CD4-positive, CD25-positive, alpha-beta regulatory T cell (primary cell): ENCODE measurements around the gene ANK3. TPM values are rescaled to one million over a fixed set of nuclear protein-coding genes. Genes with fewer than 3 reads are reported as not detected.
A peak's percentile ranks its signal among the peaks of the same experiment; 100 is the strongest.

Experiments
- ATAC-seq, 2 donors: fragments of 150-1000 bp; cut with Tn5 transposase; one replicate each; pipeline ENCODE4 v1.10.0; 2021; ENCODE audit warnings: low read depth in 2 of 2, moderate number of reproducible peaks in 2 of 2, moderate library complexity in 1 of 2
- DNase-seq, 3 donors: peaks; one replicate each; pipeline versions ENCODE4 v3.0.0 to v3.0.0-alpha.2; 2012 to 2022; ENCODE audit warnings: mixed read lengths in 1 of 3
- H3K27ac ChIP-seq: one replicate; pipeline ENCODE4 v1.7.0; 2013; ENCODE audit warnings: mild to moderate bottlenecking, low read length; ENCODE audit not compliant: insufficient read depth, poor library complexity, severe bottlenecking
- H3K27me3 ChIP-seq: one replicate; pipeline ENCODE4 v1.7.0; 2013; ENCODE audit warnings: low read length; ENCODE audit not compliant: control insufficient read depth, insufficient read depth
- H3K36me3 ChIP-seq: one replicate; pipeline ENCODE4 v1.7.0; 2013; ENCODE audit warnings: mild to moderate bottlenecking, low read length, moderate library complexity; ENCODE audit not compliant: control insufficient read depth, insufficient read depth
- H3K4me1 ChIP-seq: 2 replicates; pipeline ENCODE4 v1.7.0; 2013; ENCODE audit warnings: mild to moderate bottlenecking, low read length; ENCODE audit not compliant: insufficient read depth, control insufficient read depth, poor library complexity, severe bottlenecking
- H3K4me3 ChIP-seq: one replicate; pipeline ENCODE4 v1.7.0; 2013; ENCODE audit warnings: low read depth, mild to moderate bottlenecking, low read length, moderate library complexity
- H3K9me3 ChIP-seq, 2 experiments: 1 replicate in 1 of 2; 2 replicates in 1 of 2; pipeline ENCODE4 v1.7.0; 2013; ENCODE audit warnings: low read length in 2 of 2, mild to moderate bottlenecking in 1 of 2, moderate library complexity in 1 of 2; ENCODE audit not compliant: control insufficient read depth in 2 of 2
- H3K27ac Mint-ChIP-seq, 3 donors: one replicate each; pipeline ENCODE4 v1.8.0; 2020 to 2022; ENCODE audit warnings: mild to moderate bottlenecking in 3 of 3, mixed read lengths in 3 of 3, moderate library complexity in 2 of 3
- H3K27me3 Mint-ChIP-seq: one replicate; pipeline ENCODE4 v1.8.0; 2022; ENCODE audit warnings: mild to moderate bottlenecking, mixed read lengths
- H3K36me3 Mint-ChIP-seq: one replicate; pipeline ENCODE4 v1.8.0; 2020; ENCODE audit warnings: mixed read lengths
- H3K4me1 Mint-ChIP-seq, 4 donors: one replicate each; pipeline ENCODE4 v1.8.0; 2020 to 2022; ENCODE audit warnings: mixed read lengths in 4 of 4, mild to moderate bottlenecking in 1 of 4
- H3K4me3 Mint-ChIP-seq, 4 donors: one replicate each; pipeline ENCODE4 v1.8.0; 2020 to 2022; ENCODE audit warnings: mild to moderate bottlenecking in 4 of 4, mixed read lengths in 4 of 4, moderate library complexity in 3 of 4
- H3K9me3 Mint-ChIP-seq, 7 donors: one replicate each; pipeline ENCODE4 v1.8.0; 2020 to 2022; ENCODE audit warnings: mixed read lengths in 7 of 7, mild to moderate bottlenecking in 3 of 7, moderate library complexity in 2 of 7
- polyA plus RNA-seq, 4 donors: library from polyadenylated mRNA; unstranded; fragments of 300-500 nt; fragmentation: Illumina TruSeq; gene quantifications; one replicate each; pipeline ENCODE4 v1.2.3, GENCODE V29; 2021
- total RNA-seq: library from RNA; stranded (reverse); gene quantifications from one replicate; pipeline ENCODE4 v1.2.3, GENCODE V29; 2022

ANK3 gene
- total and polyA plus RNA-seq, 5 donors from 2014 or later, result 1.8 to 32.6 (median 3.1) TPM

DNA sequence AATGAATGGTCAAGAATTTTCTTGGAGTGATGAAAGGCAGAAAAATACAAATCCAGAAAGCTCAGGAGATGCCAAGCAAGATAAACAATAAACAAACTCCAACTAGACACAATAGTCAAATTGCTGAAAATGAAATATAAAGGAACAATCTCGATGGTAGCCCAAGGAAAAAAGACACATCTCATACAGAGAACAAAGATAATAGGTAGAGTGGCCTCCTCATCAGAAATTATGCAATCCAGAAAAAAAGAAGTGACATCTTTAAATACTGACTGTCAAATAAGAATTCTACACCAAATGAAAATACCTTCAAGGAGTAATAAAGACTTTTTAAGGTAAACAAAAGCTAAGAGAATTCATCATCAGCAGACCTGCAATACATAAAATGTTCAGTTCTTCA lies 150.4 kb downstream of the ANK3 start:
- no peak overlapping the region for H3K27ac ChIP-seq
- no peaks in the 10 kb centered on the region for H3K27me3 Mint-ChIP-seq
- H3K4me3 ChIP-seq, result no peak overlapping the region
- DNase-seq, result no peak
- H3K9me3 ChIP-seq, result no peaks in the 10 kb centered on the region
- no peak overlapping the region for H3K4me3 Mint-ChIP-seq
- H3K36me3 Mint-ChIP-seq, result no peaks in the 10 kb centered on the region
- no peaks in the 10 kb centered on the region for H3K36me3 ChIP-seq
- H3K4me1 Mint-ChIP-seq, result peaks cover 5 to 36% (median 18%) of the 10 kb centered on the region in 4 donors
- peaks cover 6% of the 10 kb centered on the region for H3K4me1 ChIP-seq
- ATAC-seq, result no peak
- no peaks in the 10 kb centered on the region for H3K27me3 ChIP-seq
- H3K9me3 Mint-ChIP-seq, result no peaks in the 10 kb centered on the region
- peak overlapping the region in 1 of 3 donors; percentile 4 for H3K27ac Mint-ChIP-seq

DNA sequence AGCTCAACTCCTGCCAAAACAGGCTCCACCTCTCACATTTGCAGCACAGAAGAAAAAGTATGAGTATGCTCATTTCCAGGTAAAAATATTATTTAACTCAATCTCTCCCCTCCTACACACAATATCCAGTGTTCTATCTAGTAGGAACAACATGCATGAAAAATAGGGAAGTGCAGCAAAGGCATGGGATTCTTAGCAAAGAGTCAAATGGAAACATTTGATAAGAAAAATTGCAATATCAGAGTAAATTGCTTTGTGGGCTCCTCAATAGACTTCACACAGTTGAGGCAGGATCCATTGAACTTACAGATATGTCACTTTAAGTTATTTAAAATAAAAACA lies 150.9 kb downstream of the ANK3 start:
- no peaks in the 10 kb centered on the region for H3K9me3 Mint-ChIP-seq
- no peak overlapping the region for H3K4me3 ChIP-seq
- ATAC-seq (no peak), DNase-seq (no peak)
- no peak overlapping the region for H3K27ac Mint-ChIP-seq
- H3K4me1 ChIP-seq, result peaks cover 6% of the 10 kb centered on the region
- no peaks in the 10 kb centered on the region for H3K27me3 ChIP-seq
- H3K27me3 Mint-ChIP-seq, result no peaks in the 10 kb centered on the region
- H3K36me3 Mint-ChIP-seq, result peaks cover 2% of the 10 kb centered on the region
- no peak overlapping the region for H3K27ac ChIP-seq
- H3K4me1 Mint-ChIP-seq, result peaks cover 5 to 36% (median 18%) of the 10 kb centered on the region in 4 donors
- H3K36me3 ChIP-seq, result no peaks in the 10 kb centered on the region
- H3K4me3 Mint-ChIP-seq, result peak overlapping the region in 1 of 4 donors; percentile 58
- H3K9me3 ChIP-seq, result no peaks in the 10 kb centered on the region

DNA sequence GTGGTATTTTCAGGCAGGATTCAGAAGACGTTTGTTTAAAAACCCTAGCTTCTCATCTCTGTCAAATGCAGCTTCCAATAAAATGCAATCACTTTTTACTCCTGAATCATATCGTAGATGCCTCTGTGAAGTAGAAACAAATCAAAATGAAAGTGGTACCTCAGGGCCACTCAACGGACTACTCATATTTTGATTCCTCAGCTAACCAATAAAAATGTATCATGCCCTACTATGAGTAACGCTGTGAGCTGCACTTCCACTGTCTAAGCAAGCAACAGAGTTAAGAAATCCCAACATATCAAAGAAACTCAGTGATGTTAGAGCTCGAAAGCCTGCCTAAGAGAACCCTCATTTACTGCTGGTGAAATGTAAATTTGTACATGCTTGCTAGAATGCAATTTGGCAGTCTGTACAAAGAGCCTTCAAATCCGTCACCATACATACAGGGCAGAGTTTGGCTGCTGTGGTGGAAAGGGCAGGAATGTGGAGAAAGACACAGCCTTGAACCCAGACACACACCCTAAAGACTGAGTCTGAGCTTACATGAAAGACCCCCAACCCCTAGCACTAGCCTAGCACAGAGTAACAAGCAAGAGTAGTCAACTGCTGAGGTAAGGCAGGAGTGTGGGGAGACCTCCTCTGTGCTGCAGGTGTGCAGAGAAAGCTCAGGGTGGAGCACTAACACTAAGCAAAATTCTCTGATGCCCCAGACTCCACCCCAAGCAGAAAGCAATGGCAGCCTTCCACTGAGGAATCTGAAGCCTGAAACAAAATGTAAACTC lies 151.5 kb downstream of the ANK3 start:
- H3K4me3 ChIP-seq, result peak overlapping the region; percentile 81
- H3K27me3 Mint-ChIP-seq, result no peaks in the 10 kb centered on the region

DNA sequence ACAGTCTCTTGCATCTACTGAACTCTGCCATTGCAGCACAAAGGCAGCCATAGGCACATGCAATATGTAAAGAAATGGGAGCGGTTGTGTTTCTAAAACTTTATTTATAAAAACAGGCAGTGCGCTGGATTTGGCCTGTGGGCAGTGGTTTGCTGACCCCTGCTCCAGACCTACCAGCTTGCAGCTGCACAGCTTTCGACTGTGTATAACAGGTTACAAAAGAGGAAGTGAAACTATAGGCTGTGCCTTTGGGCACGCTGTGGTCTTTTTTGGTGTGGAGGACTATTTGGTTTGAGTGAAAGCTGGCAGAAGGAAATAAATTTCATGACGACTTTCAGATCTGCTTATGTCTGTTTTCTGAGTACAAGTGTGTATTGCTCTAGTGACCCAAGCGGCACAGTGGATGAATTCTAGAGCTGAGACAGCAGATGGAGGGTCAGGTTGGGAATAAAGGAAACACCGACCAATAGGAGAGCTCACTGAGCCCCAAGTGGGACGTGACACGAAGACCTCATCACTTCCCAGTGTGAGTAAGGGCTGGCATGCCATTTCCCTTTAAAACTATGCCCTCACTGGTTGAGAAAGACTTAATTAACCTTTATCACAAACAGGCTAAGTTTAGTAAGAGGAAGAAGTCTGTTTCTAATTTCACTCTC lies 152.7 kb downstream of the ANK3 start:
- Histone ChIP-seq H3K4me3 (peak overlapping the region; percentile 81), H3K27ac (no peak overlapping the region), H3K9me3 (no peaks in the 10 kb centered on the region), H3K4me1 (peaks cover 6% of the 10 kb centered on the region), H3K36me3 (no peaks in the 10 kb centered on the region), H3K27me3 (no peaks in the 10 kb centered on the region)
- H3K27me3 Mint-ChIP-seq, result no peaks in the 10 kb centered on the region
- peaks cover 3% of the 10 kb centered on the region for H3K36me3 Mint-ChIP-seq
- DNase-seq (peak in 1 of 3 donors; percentile 48), ATAC-seq (peak; percentile 62 to 68)
- peaks cover 5 to 36% (median 18%) of the 10 kb centered on the region in 4 donors for H3K4me1 Mint-ChIP-seq
- H3K4me3 Mint-ChIP-seq, result peak overlapping the region; percentile 30 to 87 (median 68)
- no peaks in the 10 kb centered on the region for H3K9me3 Mint-ChIP-seq
- H3K27ac Mint-ChIP-seq, result peak overlapping the region in 2 of 3 donors; percentile 28 to 80

More for the DNA sequence above, 151.5 kb downstream of the ANK3 start:
- Histone ChIP-seq H3K27ac (no peak overlapping the region), H3K9me3 (no peaks in the 10 kb centered on the region), H3K4me1 (peaks cover 6% of the 10 kb centered on the region), H3K36me3 (no peaks in the 10 kb centered on the region), H3K27me3 (no peaks in the 10 kb centered on the region)
- H3K4me3 Mint-ChIP-seq, result peak overlapping the region; percentile 28 to 84 (median 65)
- DNase-seq (peak in 1 of 3 donors; percentile 33), ATAC-seq (peak; percentile 18 to 36)
- peak overlapping the region in 2 of 3 donors; percentile 51 to 79 for H3K27ac Mint-ChIP-seq
- peaks cover 3% of the 10 kb centered on the region for H3K36me3 Mint-ChIP-seq
- no peaks in the 10 kb centered on the region for H3K9me3 Mint-ChIP-seq
- peaks cover 5 to 36% (median 18%) of the 10 kb centered on the region in 4 donors for H3K4me1 Mint-ChIP-seq

DNA sequence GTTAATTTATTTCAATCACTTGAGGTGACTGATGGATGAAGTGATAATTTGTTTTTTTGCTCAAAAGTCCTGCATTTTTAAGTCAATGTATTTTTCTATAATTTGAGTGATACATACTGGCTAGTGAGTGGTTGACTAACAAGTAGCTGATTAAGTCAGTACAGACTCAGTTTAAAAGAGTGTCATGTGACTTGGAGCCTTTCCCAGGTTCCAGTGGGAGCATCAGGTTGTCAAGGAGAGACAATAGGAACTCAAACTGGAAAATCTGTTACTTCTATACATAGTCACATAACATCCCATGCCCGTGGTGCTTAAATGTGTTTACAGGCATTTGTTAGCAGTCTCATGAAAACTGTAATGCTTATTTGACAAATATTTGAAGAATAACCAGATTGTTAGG lies 154.7 kb downstream of the ANK3 start:
- no peaks in the 10 kb centered on the region for H3K27me3 ChIP-seq
- H3K36me3 ChIP-seq, result no peaks in the 10 kb centered on the region
- Mint-ChIP-seq H3K27ac (no peak overlapping the region), H3K36me3 (peaks cover 3% of the 10 kb centered on the region), H3K4me1 (peaks cover 5 to 36% (median 18%) of the 10 kb centered on the region in 4 donors), H3K9me3 (no peaks in the 10 kb centered on the region), H3K4me3 (no peak overlapping the region), H3K27me3 (no peaks in the 10 kb centered on the region)
- DNase-seq, result no peak
- no peaks in the 10 kb centered on the region for H3K9me3 ChIP-seq
- H3K4me1 ChIP-seq, result peaks cover 6% of the 10 kb centered on the region
- H3K27ac ChIP-seq, result no peak overlapping the region
- H3K4me3 ChIP-seq, result no peak overlapping the region
- ATAC-seq, result no peak

DNA sequence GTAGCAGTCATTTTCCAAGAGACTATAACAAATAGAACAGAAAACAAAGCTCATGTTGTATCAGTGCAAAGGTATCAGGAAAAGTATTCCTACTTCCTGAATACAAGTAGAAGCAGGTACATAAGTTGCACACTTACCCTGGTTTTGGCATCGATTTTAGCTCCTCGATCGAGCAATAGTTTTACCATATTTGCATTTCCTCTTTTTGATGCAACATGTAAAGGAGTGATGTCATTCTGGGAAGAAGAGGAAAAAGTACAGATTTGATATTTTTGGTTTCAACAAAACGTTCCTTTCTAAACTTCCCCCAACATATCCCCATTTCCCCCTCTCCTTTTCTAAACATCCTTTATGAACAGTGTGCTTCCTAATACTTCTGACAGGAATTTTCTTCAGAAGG lies 155.1 kb downstream of the ANK3 start:
- Histone ChIP-seq H3K27ac (no peak overlapping the region), H3K27me3 (no peaks in the 10 kb centered on the region), H3K4me3 (no peak overlapping the region), H3K9me3 (no peaks in the 10 kb centered on the region), H3K4me1 (peaks cover 6% of the 10 kb centered on the region), H3K36me3 (no peaks in the 10 kb centered on the region)
- ATAC-seq (no peak), DNase-seq (no peak)
- peaks cover 5 to 36% (median 18%) of the 10 kb centered on the region in 4 donors for H3K4me1 Mint-ChIP-seq
- H3K4me3 Mint-ChIP-seq, result no peak overlapping the region
- peaks cover 3% of the 10 kb centered on the region for H3K36me3 Mint-ChIP-seq
- H3K9me3 Mint-ChIP-seq, result no peaks in the 10 kb centered on the region
- H3K27ac Mint-ChIP-seq, result no peak overlapping the region
- no peaks in the 10 kb centered on the region for H3K27me3 Mint-ChIP-seq

DNA sequence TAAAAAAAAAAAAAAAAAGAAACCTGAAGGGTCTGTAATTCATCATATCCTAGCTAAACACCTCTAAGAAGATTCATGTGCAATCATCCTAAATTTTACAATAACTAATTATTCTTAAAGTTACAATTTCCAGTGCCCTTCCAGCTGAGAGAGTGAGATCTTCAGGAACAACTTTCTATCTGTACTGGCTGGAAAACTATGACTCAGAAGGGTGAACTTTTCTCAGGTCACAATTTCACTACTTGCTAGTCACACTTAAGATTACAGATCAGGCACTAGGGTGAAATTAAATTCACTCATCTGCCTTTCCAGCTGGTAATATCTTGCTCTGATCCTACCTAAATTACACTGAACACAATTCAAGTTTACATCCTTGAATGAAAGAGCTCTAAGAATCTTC lies 158.8 kb downstream of the ANK3 start:
- Mint-ChIP-seq H3K9me3 (no peaks in the 10 kb centered on the region), H3K4me1 (peaks cover 0 to 4% (median 0%) of the 10 kb centered on the region in 4 donors), H3K27me3 (no peaks in the 10 kb centered on the region), H3K27ac (no peak overlapping the region), H3K4me3 (no peak overlapping the region), H3K36me3 (peaks cover 3% of the 10 kb centered on the region)
- Histone ChIP-seq H3K4me1 (no peaks in the 10 kb centered on the region), H3K4me3 (no peak overlapping the region), H3K27ac (no peak overlapping the region), H3K27me3 (no peaks in the 10 kb centered on the region), H3K36me3 (no peaks in the 10 kb centered on the region), H3K9me3 (no peaks in the 10 kb centered on the region)
- DNase-seq (no peak), ATAC-seq (no peak)
